H1 (cell line): ENCODE measurements around the gene RBM19.

Experiments
- CHD2 ChIP-seq: IDR thresholded peaks from 2 replicates; pipeline ENCODE4 v1.6.1; 2012; ENCODE audit warnings: low read length, improper control_type of control experiment
- CREB1 ChIP-seq: IDR thresholded peaks from 2 replicates; pipeline ENCODE4 v1.6.1; 2012; ENCODE audit warnings: inconsistent platforms
- CTCF ChIP-seq, 3 experiments: IDR thresholded peaks; 1 replicate in 2 of 3; 2 replicates in 1 of 3; pipeline versions ENCODE4 v1.5.1 to v1.6.1; 2011; ENCODE audit warnings: low read length in 3 of 3, mild to moderate bottlenecking in 3 of 3, inconsistent platforms in 2 of 3, low read depth in 1 of 3, moderate library complexity in 1 of 3; ENCODE audit not compliant: insufficient read depth in 1 of 3; ENCODE audit errors: control extremely low read depth in 1 of 3
- EP300 ChIP-seq, 2 experiments: IDR thresholded peaks; 1 replicate in 1 of 2; 2 replicates in 1 of 2; pipeline ENCODE4 v1.6.1; 2011 to 2012; ENCODE audit warnings: low read depth in 2 of 2, low read length in 2 of 2, mild to moderate bottlenecking in 2 of 2, borderline replicate concordance in 1 of 2, inconsistent platforms in 1 of 2, moderate library complexity in 1 of 2
- EZH2 ChIP-seq: fragments of 200-600 bp; sonication (generic); IDR thresholded peaks from 2 replicates; pipeline ENCODE4 v1.7.1; 2012; ENCODE audit warnings: low read depth, mild to moderate bottlenecking, moderate library complexity, low read length, inconsistent platforms; ENCODE audit not compliant: severe bottlenecking
- JUND ChIP-seq: IDR thresholded peaks from 2 replicates; pipeline ENCODE4 v1.6.1; 2011; ENCODE audit warnings: mild to moderate bottlenecking, improper control_type of control experiment, low read length
- KDM1A ChIP-seq: fragments of 200-600, 300-600 bp; sonication (generic); IDR thresholded peaks from 2 replicates; pipeline ENCODE4 v1.7.1; 2016; ENCODE audit warnings: mild to moderate bottlenecking, low read length, borderline replicate concordance
- NRF1 ChIP-seq: IDR thresholded peaks from 2 replicates; pipeline ENCODE4 v1.6.1; 2011; ENCODE audit warnings: mild to moderate bottlenecking, low read depth, low read length, improper control_type of control experiment
- POLR2AphosphoS5 ChIP-seq: IDR thresholded peaks from 2 replicates; pipeline ENCODE4 v1.6.1; 2011; ENCODE audit warnings: low read depth, low read length
- POU5F1 ChIP-seq: IDR thresholded peaks from 2 replicates; pipeline ENCODE4 v1.6.1; 2011; ENCODE audit warnings: low read depth, mild to moderate bottlenecking, low read length, moderate library complexity
- RFX5 ChIP-seq: IDR thresholded peaks from 2 replicates; pipeline ENCODE4 v1.6.1; 2011; ENCODE audit warnings: low read depth, low read length, improper control_type of control experiment, borderline replicate concordance
- SP2 ChIP-seq: IDR thresholded peaks from 2 replicates; pipeline ENCODE4 v1.6.1; 2012; ENCODE audit warnings: mild to moderate bottlenecking, low read length, inconsistent platforms
- TAF1 ChIP-seq: IDR thresholded peaks from 2 replicates; pipeline ENCODE4 v1.6.1; 2011; ENCODE audit warnings: mild to moderate bottlenecking, low read depth, low read length

- TF ChIP-seq RFX5 (no peak), EZH2 (no peak), TAF1 (no peak), KDM1A (no peak), EP300 (IDR thresholded peaks at IDR 0.05; ENCODE audit: borderline replicate concordance in 1 of 2, low read depth in 2 of 2, low read length in 2 of 2) (no peak), JUND (no peak), CTCF (IDR thresholded peaks at IDR 0.05; ENCODE audit: control extremely low read depth in 1 of 3, insufficient read depth in 1 of 3, low read depth in 1 of 3, low read length in 3 of 3) (no peak), POLR2AphosphoS5 (no peak), POU5F1 (no peak), CHD2 (no peak), NRF1 (no peak), SP2 (no peak), CREB1 (no peak)
Measured at GRCh38 chr12:113994051-113994450, 27.9 kb upstream of the RBM19 start.
